DMS153 treated with DMSO at 0.1 percent for 48 hours (cell line): ENCODE data around the gene FAM163A.
"Not testable (repeated sequence)": the region's sequence is repeated elsewhere in the genome, so short reads cannot be mapped to it uniquely, and the experiment has no call there.

ENCODE experiments used
- DNase-seq: peaks from one replicate; lab custom pipeline; 2025; ENCODE audit not compliant: unreplicated experiment; lab: John Stamatoyannopoulos, UW

The FAM163A gene

GRCh38 chr1:179848233-179848632, 105.1 kb downstream of the FAM163A start:
- DNase-seq = no peak

- no peak for DNase-seq
These were observed 110.0 kb downstream of the FAM163A start for GRCh38 chr1:179853102-179853501.

- not testable (repeated sequence) for DNase-seq
These were observed 112.7 kb downstream of the FAM163A start for GRCh38 chr1:179855831-179856230.

- no peak for DNase-seq
These were observed 113.2 kb downstream of the FAM163A start for GRCh38 chr1:179856296-179856695.

GRCh38 chr1:179857009-179857408, 113.9 kb downstream of the FAM163A start:
- no peak for DNase-seq

- no peak for DNase-seq
These were observed 117.6 kb downstream of the FAM163A start for GRCh38 chr1:179860652-179861051.

GRCh38 chr1:179865377-179865776, 122.3 kb downstream of the FAM163A start:
- DNase-seq = no peak
